Duodenal mucosa (tissue), 2 donors: Measurements from ENCODE around the gene DQX1.
"Not testable (repeated sequence)": the region's sequence is repeated elsewhere in the genome, so short reads cannot be mapped to it uniquely, and the experiment has no call there.

ENCODE experiments used
- H3K27ac ChIP-seq: one replicate; pipeline ENCODE4 v1.7.0; 2013; ENCODE audit warnings: low read depth, low read length
- H3K27me3 ChIP-seq, 2 donors: one replicate each; pipeline ENCODE4 v1.7.0; 2013; ENCODE audit warnings: low read length in 2 of 2, control low read depth in 1 of 2; ENCODE audit not compliant: insufficient read depth in 2 of 2, control insufficient read depth in 1 of 2
- H3K36me3 ChIP-seq, 2 donors: one replicate each; pipeline ENCODE4 v1.7.0; 2013; ENCODE audit warnings: low read length in 2 of 2, control low read depth in 1 of 2; ENCODE audit not compliant: insufficient read depth in 2 of 2, control insufficient read depth in 1 of 2
- H3K4me1 ChIP-seq, 2 donors: one replicate each; pipeline ENCODE4 v1.7.0; 2013; ENCODE audit warnings: low read length in 2 of 2, control low read depth in 1 of 2; ENCODE audit not compliant: insufficient read depth in 2 of 2, control insufficient read depth in 1 of 2
- H3K4me3 ChIP-seq, 2 donors: one replicate each; pipeline ENCODE4 v1.7.0; 2013; ENCODE audit warnings: low read length in 2 of 2, low read depth in 1 of 2
- H3K9ac ChIP-seq, 2 donors: one replicate each; pipeline ENCODE4 v1.7.0; 2013; ENCODE audit warnings: low read length in 2 of 2, low read depth in 1 of 2
- H3K9me3 ChIP-seq, 2 donors: one replicate each; pipeline ENCODE4 v1.7.0; 2013; ENCODE audit warnings: low read length in 2 of 2, control low read depth in 1 of 2; ENCODE audit not compliant: control insufficient read depth in 1 of 2

DQX1 gene

DNA sequence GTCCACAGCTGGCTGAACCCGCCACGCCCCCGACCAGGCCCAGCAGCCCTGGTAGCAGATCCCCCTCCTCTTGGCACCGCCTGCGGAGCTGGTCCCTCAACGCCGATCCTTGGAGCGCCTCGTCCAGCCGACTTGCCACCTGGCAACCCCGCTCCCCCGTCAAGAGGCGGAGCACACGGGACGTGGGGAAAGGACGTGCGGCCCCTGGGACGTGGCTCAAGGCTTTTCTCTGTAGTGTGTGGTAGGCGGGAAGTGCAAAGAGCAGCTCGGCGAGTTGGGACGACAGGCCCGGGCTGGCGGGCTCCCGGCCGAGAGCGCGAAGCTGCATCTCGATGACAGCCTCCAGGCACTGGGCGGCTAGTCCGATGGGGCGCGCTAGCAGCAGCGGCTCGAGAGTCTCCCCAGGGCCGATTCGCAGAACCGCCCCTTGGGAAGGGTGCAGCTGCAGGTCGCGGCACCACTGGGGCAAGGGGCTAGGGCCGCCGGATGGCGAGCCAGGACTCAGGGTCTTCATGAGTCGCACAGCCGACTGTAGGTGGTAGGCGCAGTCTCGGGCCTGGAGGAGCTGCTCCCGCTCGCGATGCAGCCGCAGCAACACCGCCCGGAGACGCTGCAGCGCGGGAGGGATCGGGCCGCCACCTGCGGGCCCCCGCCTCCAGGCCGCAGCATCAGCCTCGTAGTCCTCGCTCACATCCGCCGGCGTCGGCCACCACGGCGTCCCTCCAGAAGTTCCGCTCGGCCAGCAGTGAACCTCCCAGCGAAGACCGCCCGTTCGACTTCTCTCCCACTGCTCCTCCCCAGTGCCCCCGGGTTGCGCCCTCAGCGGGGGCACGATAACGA, 43.9 kb downstream of the DQX1 start:
- H3K36me3 ChIP-seq, result peaks cover 0 to 28% of the 10 kb centered on the region in 2 donors
- H3K27ac ChIP-seq, result peak overlapping the region; percentile 84
- H3K27me3 ChIP-seq, result no peaks in the 10 kb centered on the region
- no peaks in the 10 kb centered on the region for H3K9me3 ChIP-seq
- H3K4me1 ChIP-seq, result peaks cover 24 to 32% of the 10 kb centered on the region in 2 donors
- H3K9ac ChIP-seq, result peak overlapping the region; percentile 67 to 98
- H3K4me3 ChIP-seq, result peak overlapping the region; percentile 92 to 96

DNA sequence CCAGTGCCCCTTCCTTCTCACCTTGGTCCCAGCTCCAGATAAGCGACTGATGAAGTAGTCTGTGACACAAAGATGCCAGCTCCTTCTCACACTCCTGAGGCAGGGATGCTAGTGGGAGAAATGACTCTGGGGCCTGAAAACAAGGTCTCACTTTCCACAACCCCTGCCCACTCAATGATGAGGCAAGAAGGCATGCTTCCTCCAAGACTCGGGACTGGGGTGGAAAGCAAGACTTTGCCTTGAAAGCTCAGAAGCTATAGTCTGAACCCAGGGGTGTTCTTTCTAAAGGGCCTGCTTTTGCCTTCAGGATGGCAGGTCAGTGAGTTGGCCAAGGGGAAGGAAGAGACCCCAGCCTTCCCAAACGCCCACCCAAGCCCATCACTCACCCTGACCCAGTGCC, 44.6 kb downstream of the DQX1 start:
- peaks cover 29 to 37% of the 10 kb centered on the region in 2 donors for H3K4me1 ChIP-seq

DNA sequence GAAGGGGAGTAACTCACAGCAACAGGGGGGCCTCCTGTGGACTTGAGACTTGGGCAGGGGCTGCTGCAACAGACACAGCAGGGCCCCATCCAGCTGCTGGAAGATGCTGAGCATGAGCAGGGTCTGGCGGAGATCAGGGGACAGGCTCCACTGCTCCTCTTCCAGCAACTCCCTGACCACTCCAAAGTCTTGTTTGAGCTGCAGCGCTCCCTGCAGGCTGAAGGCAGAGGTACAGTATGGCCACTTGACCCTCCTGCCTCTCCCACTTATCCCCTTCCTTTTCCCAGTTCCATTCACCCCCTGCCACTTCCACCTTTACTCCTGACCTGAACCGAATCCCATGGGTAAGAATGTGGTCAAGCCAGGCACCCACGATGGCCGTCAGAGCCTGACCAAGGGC, 51.1 kb downstream of the DQX1 start:
- Histone ChIP-seq H3K4me1 (peaks cover 21 to 36% of the 10 kb centered on the region in 2 donors), H3K9ac (no peak overlapping the region), H3K27me3 (no peaks in the 10 kb centered on the region), H3K9me3 (no peaks in the 10 kb centered on the region), H3K27ac (no peak overlapping the region), H3K4me3 (no peak overlapping the region), H3K36me3 (peaks cover 14 to 23% of the 10 kb centered on the region in 2 donors)

More for the DNA sequence above, 44.6 kb downstream of the DQX1 start:
- Histone ChIP-seq H3K27me3 (no peaks in the 10 kb centered on the region), H3K27ac (no peak overlapping the region), H3K4me3 (peak overlapping the region; percentile 92 to 96), H3K9ac (peak overlapping the region; percentile 67 to 98), H3K9me3 (no peaks in the 10 kb centered on the region), H3K36me3 (peaks cover 0 to 30% of the 10 kb centered on the region in 2 donors)

DNA sequence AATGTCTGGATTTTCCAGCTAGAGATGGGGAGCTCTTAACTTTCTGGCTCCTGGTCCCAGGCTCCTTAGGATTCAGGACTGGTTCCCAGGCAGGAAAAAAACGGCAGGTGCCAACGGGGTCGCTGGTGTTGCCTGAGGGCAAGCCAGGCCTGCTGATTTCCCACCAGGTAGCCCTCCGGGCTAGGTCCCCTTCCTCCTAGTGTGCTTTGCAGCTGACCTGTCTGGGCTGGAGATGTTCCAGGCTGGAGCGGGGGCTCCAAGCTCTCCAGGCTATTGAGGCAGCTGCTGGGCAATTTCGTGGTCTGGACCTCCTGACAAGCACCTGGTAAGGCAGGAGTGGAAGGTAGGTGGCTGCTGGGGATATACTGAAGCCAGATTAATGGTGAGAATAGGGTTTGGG, 51.5 kb downstream of the DQX1 start:
- Histone ChIP-seq H3K9me3 (no peaks in the 10 kb centered on the region), H3K27ac (no peak overlapping the region), H3K36me3 (peaks cover 14 to 23% of the 10 kb centered on the region in 2 donors), H3K9ac (no peak overlapping the region), H3K27me3 (no peaks in the 10 kb centered on the region), H3K4me1 (peaks cover 19 to 33% of the 10 kb centered on the region in 2 donors), H3K4me3 (no peak overlapping the region)

DNA sequence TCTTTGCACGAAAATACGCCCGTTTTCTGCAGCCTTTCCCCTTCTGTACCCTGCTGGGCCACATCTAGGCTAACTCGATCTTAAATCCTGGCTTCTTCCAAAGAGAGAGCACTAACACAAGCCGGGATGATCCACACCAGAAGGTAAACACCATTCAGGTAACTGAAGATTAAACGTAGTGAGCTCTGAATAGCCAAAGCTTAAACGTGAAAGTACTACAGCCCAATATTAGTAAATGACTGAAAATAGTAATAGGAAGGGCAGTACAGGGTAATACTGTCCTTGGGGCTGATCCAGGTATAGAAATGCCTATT, 53.1 kb downstream of the DQX1 start:
- peak overlapping the region; percentile 96 to 97 for H3K9ac ChIP-seq
- peaks cover 14 to 23% of the 10 kb centered on the region in 2 donors for H3K36me3 ChIP-seq
- H3K27me3 ChIP-seq, result no peaks in the 10 kb centered on the region
- H3K27ac ChIP-seq, result peak overlapping the region; percentile 86
- no peaks in the 10 kb centered on the region for H3K9me3 ChIP-seq
- H3K4me3 ChIP-seq, result peak overlapping the region; percentile 93 to 98
- peaks cover 19 to 33% of the 10 kb centered on the region in 2 donors for H3K4me1 ChIP-seq

DNA sequence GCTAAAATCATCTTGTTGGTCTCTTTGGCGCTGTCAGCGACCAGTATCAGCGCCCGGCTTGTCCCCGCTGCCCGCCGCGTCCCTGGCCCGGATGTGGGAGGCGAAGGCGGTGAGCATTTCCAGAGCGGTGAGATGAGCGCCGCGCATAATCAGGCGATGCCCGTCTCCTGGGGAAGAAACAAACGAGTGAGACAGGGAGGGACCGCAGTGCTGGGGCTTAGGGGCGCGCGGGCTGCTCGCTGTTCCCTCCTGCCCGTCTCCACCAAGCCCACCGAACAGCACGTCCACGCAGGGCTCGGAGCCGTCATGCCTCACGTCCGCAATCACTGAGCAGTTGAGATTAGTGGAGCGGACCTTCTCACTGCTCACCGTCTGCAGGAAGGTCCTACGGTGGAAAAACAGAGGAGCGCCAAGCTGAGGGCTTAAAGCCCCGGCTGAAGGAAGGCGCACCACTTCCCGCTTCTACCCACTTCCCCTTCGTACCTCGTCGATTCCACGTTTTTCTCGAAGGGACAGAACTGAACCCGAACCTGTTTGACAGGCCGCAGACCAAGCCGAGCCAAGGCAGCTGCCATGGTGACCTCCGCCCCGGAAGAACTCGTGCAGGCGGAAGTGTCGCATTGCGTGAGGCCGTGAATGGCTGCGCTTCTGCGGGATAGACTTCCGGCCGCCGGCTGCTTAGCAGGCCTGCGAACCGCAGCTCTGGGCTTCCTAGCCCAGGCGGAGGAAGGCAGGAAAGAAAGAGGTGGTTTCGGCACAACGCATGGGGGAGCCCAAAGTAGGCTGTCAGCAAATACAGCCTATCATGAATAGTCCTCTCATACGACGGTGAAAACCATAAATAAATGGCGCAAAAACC, 53.7 kb downstream of the DQX1 start, which contains the start of gene MRPL53:
Gene MRPL53 (minus strand): TSS at position 595 of the 859 bp plus-strand sequence. CDS start 20 bp downstream, at position 575.
- peak within 1 kb of the TSS; percentile 86 for H3K27ac ChIP-seq
- H3K9me3 ChIP-seq, result no peaks in the 10 kb centered on the region
- peaks cover 15 to 30% of the 10 kb centered on the region in 2 donors for H3K4me1 ChIP-seq
- peak within 1 kb of the TSS; percentile 93 to 98 for H3K4me3 ChIP-seq
- no peaks in the 10 kb centered on the region for H3K27me3 ChIP-seq
- peak within 1 kb of the TSS; percentile 96 to 97 for H3K9ac ChIP-seq
- H3K36me3 ChIP-seq, result peaks cover 14 to 19% of the 10 kb centered on the region in 2 donors

DNA sequence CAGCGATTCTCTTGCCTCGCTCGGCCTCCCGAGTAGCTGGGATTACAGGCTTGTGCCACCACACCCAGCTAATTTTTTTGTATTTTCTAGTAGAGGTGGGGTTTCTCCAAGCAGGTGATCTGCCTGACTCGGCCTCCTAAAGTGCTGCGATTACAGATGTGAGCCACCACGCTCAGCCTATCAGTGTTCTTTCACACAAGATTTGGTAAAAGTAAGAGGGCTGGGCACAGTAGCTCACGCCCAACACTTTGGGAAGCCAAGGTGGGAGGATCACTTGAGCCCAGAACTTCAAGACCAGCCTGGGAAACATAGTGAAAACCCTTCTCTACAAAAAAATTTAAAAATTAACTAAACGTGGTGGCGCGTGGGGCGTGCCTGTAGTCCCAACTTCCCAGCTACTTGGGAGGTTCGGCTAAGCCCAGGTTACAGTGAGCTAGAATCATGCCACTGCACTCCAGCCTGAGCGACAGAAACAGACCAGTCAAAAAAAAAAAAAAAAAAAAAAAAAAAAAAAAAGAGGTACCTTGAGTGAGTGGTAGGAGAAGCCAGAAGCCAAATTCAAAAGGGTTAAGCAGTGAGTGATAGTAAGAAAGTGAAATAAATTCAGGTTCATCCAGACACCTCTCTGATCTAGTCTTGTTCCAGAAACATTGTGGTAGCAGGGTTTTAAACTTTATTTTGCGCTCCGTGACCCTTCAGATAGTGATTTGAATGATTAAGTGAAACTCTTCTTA, 54.5 kb downstream of the DQX1 start:
- Histone ChIP-seq H3K27ac (peak overlapping the region; percentile 86), H3K4me3 (peak overlapping the region; percentile 93 to 98), H3K4me1 (peaks cover 9 to 24% of the 10 kb centered on the region in 2 donors), H3K36me3 (peaks cover 14 to 16% of the 10 kb centered on the region in 2 donors), H3K9ac (peak overlapping the region; percentile 96 to 97), H3K27me3 (no peaks in the 10 kb centered on the region), H3K9me3 (no peaks in the 10 kb centered on the region)

DNA sequence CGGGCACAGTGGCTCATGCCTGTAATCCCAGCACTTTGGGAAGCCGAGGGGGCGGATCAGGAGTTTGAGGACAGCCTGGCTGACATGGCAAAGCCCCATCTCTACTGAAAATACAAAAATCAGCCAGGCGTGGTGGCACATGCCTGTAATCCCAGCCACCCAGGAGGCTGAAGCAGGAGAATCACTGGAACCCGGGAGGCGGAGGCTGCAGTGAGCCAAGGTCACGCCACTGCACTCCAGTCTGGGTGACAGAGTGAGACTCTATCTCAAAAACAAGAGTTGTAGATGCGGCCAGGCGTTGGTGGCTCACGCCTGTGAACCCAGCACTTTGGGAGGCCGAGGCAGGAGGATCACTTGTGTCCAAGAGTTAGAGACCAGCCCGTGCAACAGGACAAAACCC, 55.3 kb downstream of the DQX1 start:
- H3K4me3 ChIP-seq, H3K27ac ChIP-seq, H3K27me3 ChIP-seq, H3K9ac ChIP-seq, H3K9me3 ChIP-seq: not testable (repeated sequence)
- Histone ChIP-seq H3K36me3 (peaks cover 14 to 16% of the 10 kb centered on the region in 2 donors), H3K4me1 (peaks cover 13 to 24% of the 10 kb centered on the region in 2 donors)
